Fibroblast of skin of left biceps (primary cell): ENCODE results near the gene RPS24.
A peak's percentile ranks its signal among the peaks of the same experiment; 100 is the strongest.

Source experiments
- DNase-seq, 2 experiments: peaks; one replicate each; pipeline ENCODE4 v3.0.0-alpha.2; 2013; ENCODE audit warnings: low read depth in 2 of 2

Gene RPS24

GRCh38 chr10:78028438-78029268 lies 5.0 kb upstream of the RPS24 start:
- DNase-seq, result no peak

- peak; percentile 98 for DNase-seq
These were observed 4.1 kb upstream of the RPS24 start, which contains the start of gene POLR3A for GRCh38 chr10:78029269-78030226. Gene POLR3A (minus strand): TSS chr10:78029515. CDS start chr10:78029407, 108 bp downstream.

- no peak for DNase-seq
These were observed 351 bp upstream of the RPS24 start for GRCh38 chr10:78033387-78033636.

DNA sequence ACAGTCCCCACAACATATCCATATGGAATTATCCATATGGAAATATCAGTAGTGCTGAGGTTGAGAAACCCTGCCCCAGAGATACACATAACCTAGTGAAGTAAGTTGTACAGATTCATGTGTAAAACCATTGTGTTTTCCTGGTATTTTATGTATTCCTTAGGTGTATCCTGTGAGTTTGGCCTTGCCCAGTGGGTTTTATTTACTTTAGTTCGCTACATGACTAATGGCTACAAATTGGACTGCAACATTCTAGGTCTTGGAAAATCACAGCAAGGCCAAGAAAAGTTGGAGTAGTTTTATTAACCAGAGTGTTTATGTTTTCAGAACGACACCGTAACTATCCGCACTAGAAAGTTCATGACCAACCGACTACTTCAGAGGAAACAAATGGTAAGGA lies 1.4 kb downstream of the RPS24 start:
- no peak for DNase-seq

GRCh38 chr10:78035437-78035836 lies 1.8 kb downstream of the RPS24 start:
- DNase-seq, result no peak

DNA sequence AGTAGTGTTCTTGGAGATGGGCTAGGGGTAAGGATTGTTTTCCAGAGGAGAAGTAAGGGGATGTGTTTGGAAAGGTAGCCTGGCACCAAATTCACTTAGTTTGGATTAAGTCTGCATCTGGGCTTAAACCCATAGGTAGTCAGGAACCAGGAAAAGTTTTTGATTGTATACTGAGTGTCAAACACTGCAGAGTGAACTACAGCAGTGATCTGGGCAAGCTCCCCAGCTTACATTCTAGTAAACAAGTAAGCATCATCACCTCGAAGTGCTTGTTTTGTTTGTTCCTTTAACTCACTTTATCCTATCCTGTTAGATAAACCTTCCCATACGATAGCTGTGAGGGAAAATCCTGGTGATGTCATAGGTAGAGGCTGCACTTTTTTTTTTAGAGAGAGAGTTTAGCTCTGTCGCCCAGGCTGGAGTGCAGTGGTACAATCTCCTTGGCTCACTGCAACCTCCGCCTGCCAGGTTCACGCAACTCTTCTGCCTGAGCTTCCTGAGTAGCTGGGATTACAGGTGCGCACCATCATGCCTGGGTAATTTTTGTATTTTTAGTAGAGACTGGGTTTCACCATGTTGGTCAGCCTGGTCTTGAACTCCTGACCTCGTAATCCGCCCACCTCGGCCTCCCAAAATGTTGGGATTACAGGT lies 2.4 kb downstream of the RPS24 start:
- no peak for DNase-seq

DNA sequence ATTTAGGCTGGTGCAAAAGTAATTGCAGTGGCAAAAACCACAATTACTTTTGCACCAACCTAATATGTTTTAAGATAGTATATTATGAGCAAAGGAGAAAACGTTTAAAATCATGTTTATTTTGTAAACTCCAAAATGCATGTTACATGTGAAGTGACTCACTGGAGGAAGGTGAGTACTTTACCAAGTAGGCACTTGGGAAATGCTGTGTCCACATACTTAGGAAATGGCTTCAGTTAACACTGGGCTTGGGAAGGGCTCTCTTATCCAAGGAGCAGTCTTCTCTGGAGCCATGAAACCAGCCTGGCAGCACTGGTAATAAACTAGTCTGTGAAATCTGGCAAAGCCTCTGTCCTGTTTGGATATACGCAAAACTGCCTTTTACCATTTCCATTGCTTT lies 4.4 kb downstream of the RPS24 start:
- no peak for DNase-seq

DNA sequence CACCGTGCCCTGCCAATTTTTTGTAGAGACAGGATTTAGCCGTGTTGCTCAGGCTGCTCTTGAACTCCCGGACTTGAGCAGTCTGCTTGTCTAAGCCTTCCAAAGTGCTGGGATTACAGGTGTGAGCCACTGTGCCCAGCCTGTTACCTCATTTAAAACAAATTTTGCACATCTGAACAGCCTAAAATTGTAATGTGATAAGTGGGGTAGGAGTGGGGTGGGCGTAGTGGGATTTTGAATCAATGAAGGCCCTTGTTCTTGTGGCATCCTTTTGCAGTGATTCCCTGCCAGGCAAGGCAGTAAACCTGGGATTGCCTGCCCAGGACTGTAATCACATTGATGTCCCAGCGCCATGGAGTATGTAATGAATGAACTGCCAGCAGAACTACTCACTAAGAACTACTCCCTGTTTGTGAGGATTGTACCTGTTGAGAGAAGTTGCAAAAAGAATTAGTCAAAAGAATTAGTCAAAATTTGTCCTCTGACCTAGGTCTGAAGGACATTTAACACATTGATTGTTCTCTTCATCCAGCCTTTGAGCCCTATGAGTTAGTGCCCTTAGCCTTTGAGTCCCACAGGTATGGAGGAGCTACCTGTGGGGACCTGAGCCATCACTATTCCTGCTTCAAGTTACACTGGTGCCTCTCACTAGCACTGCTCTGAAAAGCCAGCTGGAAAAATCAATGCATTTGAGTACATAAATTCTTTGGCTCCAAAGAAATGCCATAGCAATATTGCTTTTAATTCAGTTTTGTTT lies 5.3 kb downstream of the RPS24 start:
- DNase-seq, result no peak

DNA sequence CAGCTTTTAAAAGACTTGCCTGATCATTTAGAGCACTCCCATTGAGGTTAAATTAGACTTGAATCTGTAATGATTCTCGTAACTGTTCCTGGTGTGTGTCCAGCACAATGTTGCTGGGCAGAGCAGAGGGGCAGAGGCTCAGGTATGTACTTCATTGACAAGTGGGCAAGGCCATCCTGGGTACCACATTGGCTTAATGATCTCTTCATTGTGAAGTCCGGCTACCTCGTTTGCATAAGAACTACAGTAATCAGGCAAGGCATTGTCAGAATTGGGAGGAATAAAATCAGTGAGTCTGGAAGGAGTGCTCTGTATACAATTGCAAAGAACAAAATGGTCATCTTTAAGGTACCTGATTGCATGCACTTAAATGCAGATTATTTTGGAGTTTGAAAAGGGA lies 6.1 kb downstream of the RPS24 start:
- no peak for DNase-seq

DNA sequence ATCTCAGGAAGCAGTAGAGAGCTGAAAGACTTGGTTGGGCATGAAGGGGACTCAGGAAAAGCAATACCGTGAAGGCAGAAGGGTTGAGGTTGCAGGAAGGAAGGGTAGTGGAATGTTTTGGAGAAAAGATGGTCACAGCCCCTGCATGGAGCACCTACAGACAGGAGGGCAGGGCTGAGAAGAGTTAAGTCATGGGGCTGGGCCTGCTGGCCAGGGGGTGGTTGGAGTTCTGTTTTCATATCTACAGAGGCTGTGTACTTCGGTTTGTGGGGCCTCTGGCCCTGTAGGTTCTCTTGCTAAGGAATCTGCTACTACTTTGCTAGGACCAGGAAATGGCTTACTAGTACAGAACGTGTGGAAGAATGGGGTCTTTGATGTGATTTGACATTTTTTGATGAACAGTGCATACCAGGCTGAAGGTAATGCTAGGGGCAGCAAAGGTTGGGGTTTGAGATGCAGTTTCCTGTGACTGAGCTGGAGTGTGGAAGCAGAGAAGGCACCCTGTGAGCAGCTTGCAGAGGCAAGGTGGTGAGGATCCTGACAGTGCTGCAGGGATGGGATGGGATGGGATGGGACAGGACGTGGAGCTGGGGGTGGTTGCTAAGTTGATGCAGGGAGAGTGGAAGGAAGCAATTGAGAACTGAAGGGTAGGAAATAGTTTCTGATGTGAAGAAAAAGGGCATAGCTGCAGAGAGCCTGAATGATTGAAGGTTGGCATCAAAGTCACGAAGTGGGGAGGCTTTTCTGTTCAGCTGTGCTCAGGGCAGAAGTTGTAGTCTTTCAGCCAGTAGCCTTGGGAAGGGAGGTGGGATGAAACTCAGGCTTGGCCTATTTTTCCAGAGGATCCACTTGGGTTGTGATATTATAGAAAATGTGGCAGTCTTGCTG lies 7.8 kb downstream of the RPS24 start:
- no peak for DNase-seq

- DNase-seq, result no peak
These were observed 8.5 kb downstream of the RPS24 start for GRCh38 chr10:78042058-78042751.

DNA sequence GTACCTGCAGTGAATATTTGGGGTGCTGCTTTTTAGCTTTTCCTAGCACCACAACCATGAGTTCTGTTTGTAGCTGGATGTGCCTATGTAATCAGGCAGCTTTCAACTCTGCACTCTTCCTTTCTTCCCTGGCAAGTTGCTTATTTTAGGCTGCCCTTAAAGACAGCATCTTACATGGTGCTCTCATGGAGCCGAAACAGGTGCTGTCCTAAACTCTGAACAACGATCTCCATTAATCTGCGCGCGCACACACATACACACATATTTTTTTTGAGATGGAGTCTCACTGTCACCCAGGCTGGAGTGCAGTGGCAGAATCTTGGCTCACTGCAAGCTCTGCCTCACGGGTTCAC lies 9.1 kb downstream of the RPS24 start:
- no peak for DNase-seq

- no peak for DNase-seq
These were observed 10.5 kb downstream of the RPS24 start for GRCh38 chr10:78044179-78044578.

GRCh38 chr10:78044699-78045098 lies 11.0 kb downstream of the RPS24 start:
- DNase-seq, result no peak

GRCh38 chr10:78045237-78045636 lies 11.6 kb downstream of the RPS24 start:
- DNase-seq, result no peak

- DNase-seq, result no peak
These were observed 12.2 kb downstream of the RPS24 start for GRCh38 chr10:78045856-78046255.

DNA sequence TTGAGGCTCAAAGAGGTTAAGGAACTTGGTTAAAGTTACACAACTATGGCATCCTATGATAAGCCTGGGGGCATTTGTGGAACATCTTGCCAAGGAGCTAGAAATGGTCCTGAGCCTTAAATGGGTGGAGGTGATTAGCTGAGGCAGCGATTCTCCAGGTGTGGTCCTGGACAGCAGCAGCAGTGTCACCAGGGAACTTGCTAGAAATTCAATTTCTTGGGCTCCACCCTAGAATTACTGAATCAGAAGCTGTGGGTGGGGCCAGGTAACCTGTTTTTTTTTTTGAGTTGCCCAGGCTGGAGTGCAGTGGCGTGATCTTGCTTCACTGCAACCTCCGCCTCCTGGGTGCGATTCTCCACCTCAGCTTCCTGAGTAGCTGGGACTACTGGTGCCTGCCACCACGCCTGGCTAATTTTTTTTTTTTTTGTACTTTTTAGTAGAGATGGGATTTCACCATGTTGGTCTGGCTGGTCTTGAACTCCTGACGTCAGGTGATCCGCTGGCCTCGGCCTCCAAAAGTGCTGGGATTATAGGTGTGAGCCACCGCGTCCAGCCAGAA lies 13.1 kb downstream of the RPS24 start:
- DNase-seq, result no peak

GRCh38 chr10:78047314-78047891 lies 13.7 kb downstream of the RPS24 start:
- DNase-seq, result peak; percentile 53 to 55

GRCh38 chr10:78049851-78050250 lies 16.2 kb downstream of the RPS24 start:
- no peak for DNase-seq
